Bone marrow (tissue), 2 donors: ENCODE measurements around the gene SPTBN1.
A peak's percentile ranks its signal among the peaks of the same experiment; 100 is the strongest.
"Not testable (repeated sequence)": the region's sequence is repeated elsewhere in the genome, so short reads cannot be mapped to it uniquely, and the experiment has no call there.

Experiments
- DNase-seq, 2 donors: peaks; one replicate each; lab custom pipeline; 2025; lab: John Stamatoyannopoulos, UW

SPTBN1 gene

DNA sequence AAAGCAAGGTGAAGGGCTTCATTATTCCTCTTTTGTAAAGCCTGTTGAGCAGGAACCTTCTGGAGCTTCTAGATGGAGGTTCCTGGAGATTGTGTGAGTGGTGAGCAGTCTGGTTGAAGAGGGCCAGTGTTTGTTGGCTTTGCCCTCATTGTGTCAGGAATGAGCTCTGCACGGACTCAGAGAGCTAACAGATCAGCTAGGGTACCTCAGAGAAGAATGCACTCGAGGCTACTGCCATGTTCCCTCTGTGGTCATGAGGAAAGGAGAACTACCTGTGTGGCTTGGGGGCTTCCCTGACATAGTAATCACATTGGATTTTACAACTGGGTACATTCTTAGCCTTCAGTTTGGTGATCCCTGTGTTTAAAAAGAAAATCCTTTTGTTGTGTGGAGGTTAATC is 46.6 kb downstream of the SPTBN1 start:
- no peak for DNase-seq

DNA sequence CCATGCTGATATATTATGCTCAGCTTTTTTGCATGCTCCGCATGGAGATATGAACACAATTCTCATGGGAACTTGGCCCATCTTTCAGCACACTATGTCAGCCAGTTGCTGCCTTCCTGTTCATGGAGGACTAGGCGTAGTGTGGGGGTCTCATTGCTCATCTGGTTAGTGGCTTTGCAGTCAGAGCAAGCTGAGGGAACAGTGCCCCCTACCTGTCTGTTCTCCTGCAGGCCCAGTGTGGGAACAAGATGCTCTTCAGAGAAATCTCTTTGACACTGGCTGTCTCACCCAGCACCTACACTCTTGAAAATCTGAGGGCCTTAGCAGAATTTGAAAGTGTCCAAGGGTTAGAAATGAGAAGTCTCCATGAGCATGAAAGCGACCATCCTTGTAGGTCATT is 47.1 kb downstream of the SPTBN1 start:
- DNase-seq = peak in 1 of 2 donors; percentile 38

DNA sequence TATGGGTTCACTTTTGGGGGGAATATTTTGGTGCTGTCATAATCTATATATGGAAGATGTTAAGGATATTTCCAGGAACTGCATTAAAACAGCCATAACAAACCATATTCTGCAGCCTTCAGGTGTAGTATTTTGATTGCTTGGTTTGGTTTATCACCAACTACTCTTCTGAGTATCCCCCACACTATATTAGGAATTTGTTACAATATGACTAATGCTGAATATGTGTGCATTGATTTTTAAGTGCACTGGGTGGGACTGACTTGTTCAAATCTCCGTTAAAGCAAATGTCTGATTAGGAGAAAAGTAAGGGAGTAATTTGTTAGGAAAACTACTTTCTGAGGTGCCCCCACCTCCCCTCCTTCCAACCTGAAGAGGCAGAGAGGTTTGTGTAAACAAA is 47.7 kb downstream of the SPTBN1 start:
- no peak for DNase-seq

DNA sequence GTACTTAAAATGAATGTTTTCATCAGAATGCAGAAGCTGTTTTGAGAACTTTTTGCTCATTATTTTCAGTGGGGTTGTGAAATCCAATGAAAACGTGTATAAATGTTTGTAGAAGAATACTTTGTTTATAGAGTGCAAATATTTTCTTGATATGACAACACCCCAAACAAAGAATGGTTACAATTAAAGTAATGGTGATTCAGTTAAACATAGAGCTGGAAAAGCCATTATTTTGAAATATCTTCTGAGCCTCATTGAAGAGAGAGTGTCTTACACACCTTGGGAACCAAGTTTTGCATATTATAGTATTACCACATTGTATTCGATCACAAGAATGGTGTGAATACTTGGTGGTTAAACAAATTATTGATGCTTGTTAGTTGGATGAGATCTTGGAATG is 48.7 kb downstream of the SPTBN1 start:
- DNase-seq = no peak

DNA sequence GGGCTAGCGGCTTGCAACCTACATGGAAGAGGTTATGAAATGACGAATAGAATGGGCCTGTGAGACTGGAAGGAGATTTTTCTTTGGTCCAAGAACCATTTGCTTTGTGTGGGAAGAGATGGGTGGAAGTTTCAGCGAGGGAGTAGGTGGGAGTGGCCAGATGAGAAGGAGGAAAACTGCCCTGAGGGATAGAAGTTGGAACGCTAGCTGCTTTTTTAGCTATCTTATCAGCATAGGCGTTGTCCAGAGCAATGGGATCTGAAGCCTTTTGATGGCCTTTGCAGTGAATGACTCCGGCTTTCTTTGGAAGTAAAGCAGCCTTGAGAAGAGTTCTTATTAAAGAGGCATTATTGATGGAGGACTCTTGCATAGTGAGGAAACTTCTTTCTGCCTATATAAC is 52.4 kb downstream of the SPTBN1 start:
- no peak for DNase-seq

DNA sequence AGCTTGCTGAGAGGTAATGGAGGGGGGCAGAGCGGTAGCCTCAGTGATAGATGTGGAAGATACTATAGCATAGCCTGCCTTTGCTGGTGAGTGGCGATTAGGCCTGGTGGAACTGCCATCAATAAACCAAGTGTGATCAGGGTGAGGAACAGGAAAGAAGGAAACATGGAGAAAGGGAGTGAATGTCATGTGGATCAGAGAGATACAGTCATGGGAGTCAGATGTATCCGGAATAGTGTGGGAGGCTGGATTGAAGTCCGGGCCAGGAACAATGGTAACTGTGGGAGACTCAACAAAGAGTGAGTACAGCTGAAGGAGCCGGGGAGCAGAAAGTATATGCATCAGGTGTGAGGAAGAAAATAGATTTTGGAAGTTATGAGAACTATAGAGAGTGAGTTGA is 52.9 kb downstream of the SPTBN1 start:
- DNase-seq = not testable (repeated sequence)

DNA sequence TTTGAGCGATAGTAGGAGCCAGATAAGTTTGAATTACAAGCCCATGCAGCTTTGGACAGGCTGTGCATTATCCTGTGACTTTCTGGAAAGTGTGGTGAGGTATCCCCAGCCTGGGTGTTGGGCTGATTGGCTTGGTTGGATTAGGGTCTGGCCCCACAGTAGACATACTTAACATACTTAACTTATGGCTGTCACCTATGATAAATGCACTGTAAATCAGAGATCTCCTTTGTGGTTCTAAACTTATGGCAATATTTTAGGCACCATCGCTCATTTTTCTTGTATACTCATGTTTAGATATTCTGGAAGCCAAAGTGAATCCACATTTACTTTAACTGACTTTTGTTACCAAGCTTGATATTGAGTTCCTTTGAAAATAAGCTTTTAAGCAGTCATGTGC is 54.8 kb downstream of the SPTBN1 start:
- no peak for DNase-seq

DNA sequence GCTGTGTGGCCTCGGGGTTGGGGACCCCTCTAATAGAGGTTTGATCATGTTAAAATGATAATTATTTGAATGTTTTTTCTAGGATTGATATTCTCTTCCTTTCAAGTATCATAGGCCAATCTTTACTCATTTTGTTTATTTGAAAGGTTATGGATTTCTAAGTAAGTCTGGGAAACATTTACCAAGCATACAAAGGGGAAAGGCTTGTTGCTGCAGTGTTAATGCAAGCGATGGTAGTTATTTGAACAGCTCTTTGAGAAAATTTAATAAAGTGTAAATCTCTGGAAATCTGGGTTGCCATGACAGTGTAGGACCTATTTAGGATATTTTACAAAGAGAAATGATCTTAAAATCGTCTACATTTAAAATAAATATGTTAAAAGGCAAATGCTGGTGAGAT is 56.1 kb downstream of the SPTBN1 start:
- no peak for DNase-seq

DNA sequence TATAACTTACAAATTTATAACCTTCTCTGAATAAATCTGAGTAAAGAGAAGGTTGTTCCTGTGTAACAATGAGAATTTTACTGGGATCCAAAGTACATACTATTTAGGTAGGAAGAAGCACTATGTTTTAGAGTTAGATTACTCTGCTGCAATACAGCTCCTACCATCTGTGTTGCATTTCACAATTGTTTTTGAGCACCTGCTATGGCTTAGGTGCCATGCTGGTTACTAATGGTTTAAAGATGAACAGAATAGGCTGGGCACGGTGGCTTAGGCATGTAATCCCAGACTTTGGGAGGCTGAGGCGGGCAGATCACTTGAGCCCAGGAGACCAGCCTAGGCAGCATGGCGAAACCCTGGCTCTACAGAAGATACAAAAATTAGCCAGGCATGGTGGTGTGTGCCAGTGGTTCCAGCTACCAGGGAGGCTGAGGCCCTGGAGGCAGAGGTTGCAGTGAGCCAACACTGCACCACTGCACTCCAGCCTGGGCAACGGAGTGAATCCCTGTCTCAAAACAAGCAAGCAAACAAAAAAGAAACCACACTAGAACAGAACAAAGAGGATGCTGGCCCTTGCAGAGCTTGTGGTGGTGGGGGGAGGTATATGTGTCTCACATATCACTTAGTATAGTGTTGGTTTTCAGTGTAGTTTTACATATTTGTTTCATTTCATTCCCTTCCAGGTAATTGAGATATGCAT is 56.7 kb downstream of the SPTBN1 start:
- no peak for DNase-seq

DNA sequence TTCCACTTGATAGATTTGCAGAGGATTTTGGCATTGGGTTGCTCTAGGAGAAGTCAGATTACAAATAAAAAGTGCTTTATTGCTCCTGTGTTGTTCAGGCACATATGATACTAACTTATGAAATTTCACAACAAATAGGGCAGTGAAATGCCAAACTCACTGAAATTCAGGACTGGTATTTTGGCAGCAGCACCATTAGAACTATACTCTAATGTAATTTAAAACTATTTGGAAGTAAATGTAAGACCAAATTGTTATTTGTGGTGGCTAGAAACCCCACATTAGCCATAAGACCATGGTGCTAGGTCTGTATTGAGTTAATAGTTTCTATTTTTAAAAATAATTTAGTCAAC is 57.2 kb downstream of the SPTBN1 start:
- DNase-seq = no peak

DNA sequence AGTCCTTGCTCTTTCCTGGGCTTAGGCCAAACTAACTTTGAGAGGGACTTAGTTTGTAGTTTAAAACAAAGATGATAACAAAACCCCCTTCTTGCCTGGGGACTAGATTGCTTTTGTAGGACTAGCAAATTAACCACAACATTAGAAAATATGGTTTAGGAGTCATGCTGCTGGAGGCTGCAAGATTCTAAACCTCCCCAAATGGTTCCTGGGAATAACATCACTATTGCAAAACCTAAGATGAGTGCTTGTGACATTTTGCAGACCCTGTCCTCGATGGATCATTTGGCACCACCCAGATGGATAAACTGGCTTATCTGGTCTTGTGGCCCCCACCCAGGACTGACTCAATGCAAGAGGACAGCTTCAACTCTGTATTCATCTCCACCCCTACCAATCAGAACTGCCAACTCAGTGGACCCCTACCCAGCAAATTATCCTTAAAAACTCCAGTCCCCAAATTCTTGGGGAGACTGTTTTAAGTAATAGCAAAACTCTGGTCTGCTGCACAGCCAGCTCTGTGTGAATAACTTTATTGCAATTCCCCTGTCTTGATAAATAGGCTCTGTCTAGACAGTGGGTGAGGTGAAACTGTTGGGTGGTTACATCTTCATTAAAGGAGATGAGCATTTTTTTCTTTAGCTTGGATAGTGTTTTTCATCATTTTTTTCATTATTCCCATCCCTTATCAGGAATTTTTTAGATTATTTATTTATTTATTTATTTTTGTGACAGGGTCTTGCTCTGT is 58.9 kb downstream of the SPTBN1 start:
- no peak for DNase-seq

DNA sequence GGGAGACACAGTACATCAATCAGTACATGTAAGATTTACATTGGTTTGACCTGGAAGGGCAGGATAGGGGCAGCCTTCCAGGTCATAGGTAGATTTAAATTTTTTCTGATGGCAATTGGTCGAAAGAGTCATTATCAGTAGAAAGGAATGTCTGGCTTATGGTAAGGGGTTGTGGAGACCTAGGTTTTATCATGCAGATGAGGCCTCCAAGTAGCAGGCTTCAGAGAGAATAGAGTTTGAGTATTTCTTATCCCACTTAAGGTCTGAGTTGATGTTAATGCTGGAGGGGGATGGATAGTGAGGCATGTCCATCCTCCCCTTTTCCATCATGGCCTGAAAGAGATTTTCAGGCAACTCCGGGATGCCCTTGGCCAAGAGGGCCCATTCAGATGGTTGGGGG is 60.7 kb downstream of the SPTBN1 start:
- no peak for DNase-seq

DNA sequence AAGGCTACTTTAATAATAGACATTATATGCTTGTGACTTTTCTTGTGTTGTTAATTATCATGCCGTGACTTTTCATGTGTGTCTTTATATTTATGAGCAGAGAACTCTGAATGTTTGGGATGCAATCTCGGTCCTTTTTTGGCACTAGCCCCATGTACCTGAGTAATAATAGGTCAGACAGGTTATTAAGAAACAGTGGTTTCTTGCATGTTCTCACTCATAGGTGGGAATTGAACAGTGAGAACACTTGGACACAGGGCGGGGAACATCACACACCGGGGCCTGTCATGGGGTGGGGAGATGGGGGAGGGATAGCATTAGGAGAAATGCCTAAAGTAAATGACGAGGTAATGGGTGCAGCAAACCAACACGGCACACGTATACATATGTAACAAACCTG is 61.9 kb downstream of the SPTBN1 start:
- not testable (repeated sequence) for DNase-seq

DNA sequence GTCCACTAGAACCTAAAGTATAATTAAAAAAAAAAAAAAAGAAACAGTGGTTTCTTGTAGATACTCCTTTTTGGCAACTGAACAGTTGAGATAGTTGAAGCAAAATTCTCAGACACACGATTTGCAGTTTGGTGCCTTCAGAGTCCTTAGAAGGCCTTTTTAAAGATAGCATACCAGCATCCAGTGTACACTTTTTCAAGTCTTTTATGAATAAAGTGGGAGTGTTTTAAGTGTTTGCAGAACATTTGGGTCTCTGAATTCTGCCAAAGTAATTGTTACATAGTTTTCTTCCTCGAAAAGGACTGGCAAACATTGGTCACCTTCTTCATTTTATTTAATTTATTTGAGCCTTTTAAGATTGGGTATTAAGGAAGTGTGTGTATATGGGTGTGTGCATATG is 62.3 kb downstream of the SPTBN1 start:
- no peak for DNase-seq

DNA sequence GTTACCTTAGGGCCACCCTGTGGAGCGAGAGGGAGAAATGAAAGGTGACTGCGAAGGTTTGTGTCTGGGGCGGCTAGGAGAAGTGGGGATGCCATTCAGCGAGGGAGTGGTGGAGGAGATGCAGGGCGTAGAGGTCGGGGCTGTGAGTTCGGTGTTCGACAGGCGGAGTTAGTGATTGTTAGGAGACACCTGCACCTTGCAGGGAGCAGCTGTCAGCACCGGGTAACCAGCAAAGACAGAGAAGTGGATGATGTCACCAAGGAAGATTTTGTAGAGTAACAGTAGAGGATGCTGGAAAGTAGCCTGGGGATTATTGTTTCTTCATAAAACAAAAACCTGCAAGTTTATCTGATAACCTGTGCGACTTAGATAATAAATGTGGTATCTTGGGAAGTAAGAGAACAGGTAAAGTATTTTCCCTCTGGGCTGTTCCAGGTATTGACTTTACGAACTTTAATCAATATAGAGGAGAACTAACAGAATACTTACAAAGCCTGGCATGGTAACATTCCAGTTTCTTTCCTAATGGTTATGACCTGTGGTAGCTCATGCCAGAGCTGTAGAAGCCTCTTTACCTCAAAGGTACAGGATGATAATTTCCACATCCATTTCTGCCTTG is 63.8 kb downstream of the SPTBN1 start:
- no peak for DNase-seq

DNA sequence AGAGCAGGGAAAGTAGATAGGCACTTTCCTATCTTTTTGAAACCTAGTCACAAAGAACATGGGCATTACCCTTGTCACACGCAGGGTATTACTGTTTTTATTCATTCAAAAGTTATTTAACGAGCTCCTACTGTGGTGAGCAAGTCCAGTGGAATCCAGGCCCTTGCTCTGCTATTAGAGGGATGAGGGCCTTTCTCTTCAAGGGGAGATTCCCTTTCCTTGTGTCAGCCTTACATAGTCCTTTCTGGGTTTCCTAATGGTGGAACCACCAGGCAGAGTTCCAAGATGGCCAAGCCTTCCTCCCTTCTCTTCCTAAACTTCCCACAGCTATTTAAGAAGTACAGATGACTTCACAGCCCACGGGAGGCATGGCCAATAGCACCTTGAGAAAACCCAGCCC is 64.6 kb downstream of the SPTBN1 start:
- no peak for DNase-seq

DNA sequence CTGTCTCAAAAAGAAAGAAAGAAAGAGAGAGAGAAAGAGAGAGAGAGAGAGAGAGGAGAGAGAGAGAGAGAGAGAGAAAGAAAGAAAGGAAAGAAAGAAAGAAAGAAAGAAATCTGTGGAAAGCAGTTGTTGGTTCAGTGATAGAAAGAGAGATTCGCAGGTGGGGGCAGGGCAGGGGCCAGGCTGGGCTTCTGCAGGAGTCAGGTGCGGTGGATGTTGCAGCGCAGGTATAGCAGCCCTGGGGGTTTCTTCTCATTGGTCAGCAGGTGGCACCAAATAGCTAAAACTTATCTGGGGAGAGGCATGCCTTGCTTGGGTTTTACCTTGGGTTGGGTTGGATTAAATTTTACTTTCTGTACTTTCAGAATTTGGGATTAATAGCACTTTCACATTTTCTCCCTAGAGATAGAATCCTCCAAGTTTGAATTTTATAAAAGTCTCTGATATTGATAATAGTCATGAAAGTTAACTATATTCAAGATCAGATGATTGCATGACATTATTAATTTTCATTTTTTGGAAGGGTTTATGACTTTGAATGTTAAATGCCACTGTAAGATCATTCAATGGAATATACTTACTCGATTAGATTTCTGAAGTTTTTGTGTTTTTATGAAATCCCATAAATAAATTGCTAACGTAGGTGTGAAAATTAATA is 66.6 kb downstream of the SPTBN1 start:
- DNase-seq = peak in 1 of 2 donors; percentile 15

DNA sequence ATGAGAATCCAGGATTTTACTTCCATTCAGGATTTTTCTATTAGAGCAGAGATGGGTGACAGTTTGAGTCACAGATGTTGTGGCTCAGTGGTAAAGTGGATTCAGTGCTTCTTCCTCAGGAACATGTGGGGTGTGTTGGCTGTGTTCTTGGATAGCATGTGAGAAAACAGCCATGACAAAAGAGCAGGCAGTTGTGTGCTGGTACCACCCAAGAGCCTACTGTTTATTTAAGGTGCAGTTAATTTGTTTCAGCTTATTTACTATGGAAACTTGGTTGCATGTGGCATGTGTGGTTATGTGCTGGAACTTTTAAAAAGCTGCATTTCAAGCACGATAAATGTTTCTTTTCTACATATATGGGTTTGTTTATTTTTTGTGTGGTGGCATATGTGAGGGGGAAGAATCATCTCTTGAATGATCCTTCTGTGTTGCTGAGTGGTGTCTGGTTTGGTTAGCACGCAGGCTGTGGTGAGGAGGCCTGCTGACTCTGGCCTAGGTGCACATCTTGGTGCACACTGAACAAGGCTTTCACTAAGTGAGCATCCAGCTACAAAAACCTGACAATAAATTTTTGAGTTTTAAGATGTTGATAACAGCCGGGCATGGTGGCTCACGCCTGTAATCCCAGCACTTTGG is 67.3 kb downstream of the SPTBN1 start:
- DNase-seq = no peak

DNA sequence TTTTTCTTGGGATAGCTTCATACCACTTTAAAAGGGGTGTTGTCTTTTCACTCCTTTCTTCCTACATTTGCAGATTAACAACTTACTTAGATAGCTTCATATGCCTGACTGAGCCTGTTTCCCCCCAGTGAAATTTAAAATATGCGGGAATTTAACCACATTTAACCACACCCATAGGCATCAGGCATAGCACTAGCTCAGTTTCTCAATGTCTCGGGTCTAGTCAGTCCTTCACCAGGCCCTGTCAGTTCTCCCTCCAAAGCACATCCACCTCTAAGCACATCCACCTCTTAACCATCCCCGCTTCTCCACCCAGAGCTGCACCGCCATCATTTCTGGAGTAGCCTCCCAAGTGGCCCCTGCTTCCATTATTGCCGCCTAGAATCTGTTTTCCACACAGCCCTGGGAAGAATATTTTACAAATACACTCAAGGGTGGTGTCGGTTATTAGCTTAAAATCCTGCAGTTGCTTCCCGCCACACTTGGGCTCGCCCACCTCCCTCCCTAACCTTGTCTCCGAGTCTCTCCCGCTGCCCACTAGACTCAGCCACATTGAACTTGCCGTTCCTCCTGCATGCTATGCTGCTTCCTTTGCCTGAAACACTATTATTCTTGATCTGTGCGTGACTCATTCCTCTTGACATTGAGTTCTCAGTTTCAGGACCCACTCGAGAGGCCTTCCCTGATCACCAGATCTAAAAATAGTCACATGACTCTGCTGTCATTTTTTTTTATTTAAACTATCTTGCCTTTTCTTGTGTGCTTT is 68.3 kb downstream of the SPTBN1 start:
- peak in 1 of 2 donors; percentile 88 for DNase-seq

DNA sequence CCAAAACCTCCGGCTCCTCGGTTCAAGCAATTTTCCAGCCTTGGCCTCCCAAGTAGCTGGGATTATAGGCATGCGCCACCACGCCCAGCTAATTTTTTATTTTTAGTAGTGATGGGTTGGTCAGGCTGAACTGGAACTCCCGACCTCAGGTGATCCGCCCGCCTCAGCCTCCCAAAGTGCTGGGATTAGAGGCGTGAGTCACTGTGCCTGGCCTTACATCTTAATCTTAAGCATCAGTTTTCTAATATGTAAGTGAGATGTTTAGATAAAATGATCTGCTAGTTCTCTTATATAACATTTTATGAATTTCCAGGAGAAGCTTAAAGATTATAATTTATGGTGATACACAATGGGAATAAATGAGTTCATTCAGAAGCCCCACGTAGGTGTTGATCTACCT is 69.2 kb downstream of the SPTBN1 start:
- DNase-seq = no peak

DNA sequence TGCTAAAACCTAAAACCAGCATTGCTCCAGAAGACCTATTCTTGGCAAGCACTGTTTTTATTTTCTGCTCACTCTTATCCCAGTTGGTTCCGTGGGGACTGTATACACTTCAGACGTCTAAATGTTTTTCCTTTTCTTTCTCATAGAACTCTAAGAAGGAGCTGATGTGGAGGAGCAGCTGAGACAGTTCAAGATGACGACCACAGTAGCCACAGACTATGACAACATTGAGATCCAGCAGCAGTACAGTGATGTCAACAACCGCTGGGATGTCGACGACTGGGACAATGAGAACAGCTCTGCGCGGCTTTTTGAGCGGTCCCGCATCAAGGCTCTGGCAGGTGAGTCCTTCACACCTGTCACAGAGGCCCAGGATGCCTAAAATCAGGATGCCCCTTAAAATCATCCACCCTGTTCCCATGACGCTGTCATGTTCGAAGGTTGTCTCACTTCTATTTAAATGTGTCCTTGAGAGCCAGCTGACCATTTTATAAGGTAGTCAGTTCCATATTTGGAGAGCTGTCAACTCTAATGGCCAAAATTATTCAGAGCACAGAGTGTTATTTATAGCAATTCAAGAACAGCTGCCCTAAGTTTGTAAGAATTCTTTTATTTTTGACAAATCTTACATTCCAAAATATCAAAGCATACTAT is 70.2 kb downstream of the SPTBN1 start:
- no peak for DNase-seq
